K562 (cell line): ENCODE results near the gene CFAP206. TPM values are rescaled to one million over a fixed set of nuclear protein-coding genes. Genes with fewer than 3 reads are reported as not detected.

ENCODE experiments used
- CEBPB ChIP-seq: fragments of 450-650 bp; IDR thresholded peaks from 2 replicates; pipeline ENCODE4 v1.6.1; 2016; ENCODE audit warnings: missing genetic modification characterization, missing compliant biosample characterization
- CTBP1 ChIP-seq: fragments of 450-650 bp; IDR thresholded peaks from 2 replicates; pipeline ENCODE4 v1.6.1; 2016; ENCODE audit warnings: borderline replicate concordance
- GABPB1 ChIP-seq: sonication (generic); formaldehyde crosslinking; IDR thresholded peaks from 2 replicates; pipeline ENCODE4 v1.8.0; 2022; ENCODE audit warnings: mild to moderate bottlenecking, missing genetic modification reagents
- JUNB ChIP-seq: fragments of 450-650 bp; formaldehyde crosslinking; conservative IDR thresholded peaks from 2 replicates; pipeline ENCODE4 v1.4.0; 2020; ENCODE audit warnings: mild to moderate bottlenecking
- KLF16 ChIP-seq: IDR thresholded peaks from 2 replicates; pipeline ENCODE4 v1.6.1; 2016; ENCODE audit warnings: antibody characterized with exemption
- LARP7 ChIP-seq: fragments of 450-650 bp; IDR thresholded peaks from 2 replicates; pipeline ENCODE4 v1.6.1; 2016
- POLR2AphosphoS2 ChIP-seq: IDR thresholded peaks from 2 replicates; pipeline ENCODE4 v1.6.1; 2012; ENCODE audit warnings: low read length, improper control_type of control experiment
- POLR3G ChIP-seq: IDR thresholded peaks from 2 replicates; pipeline ENCODE4 v1.6.1; 2011; ENCODE audit not compliant: insufficient read length, insufficient replicate concordance; ENCODE audit errors: extremely low read depth
- SIRT6 ChIP-seq: IDR thresholded peaks from one replicate; pipeline ENCODE4 v1.6.1; 2012; ENCODE audit warnings: low read depth, mild to moderate bottlenecking, control low read depth, inconsistent platforms, low read length, moderate library complexity
- SMAD4 ChIP-seq: fragments of 250-450 bp; sonication (Bioruptor Pico); conservative IDR thresholded peaks from 2 replicates; pipeline ENCODE4 v1.8.0; 2021; ENCODE audit warnings: inconsistent platforms, mild to moderate bottlenecking, moderate library complexity
- SMARCA4 ChIP-seq: fragments of 450-650 bp; IDR thresholded peaks from 2 replicates; pipeline ENCODE4 v1.6.1; 2016
- SMARCE1 ChIP-seq: fragments of 450-650 bp; IDR thresholded peaks from 2 replicates; pipeline ENCODE4 v1.7.1; 2016; ENCODE audit warnings: mild to moderate bottlenecking
- SRSF7 ChIP-seq: fragments of 200-400 bp; formaldehyde crosslinking; optimal IDR thresholded peaks from 2 replicates; pipeline ENCODE3; 2017; ENCODE audit warnings: mild to moderate bottlenecking, low read depth, low read length
- STAT5A ChIP-seq: IDR thresholded peaks from 2 replicates; pipeline ENCODE4 v1.6.1; 2012; ENCODE audit warnings: low read length, inconsistent platforms, borderline replicate concordance
- THAP7 ChIP-seq: fragments of 250-450 bp; sonication (Bioruptor Pico); IDR thresholded peaks from 2 replicates; pipeline ENCODE4 v1.5.0; 2021
- TRIM28 ChIP-seq: fragments of 450-650 bp; IDR thresholded peaks from 2 replicates; pipeline ENCODE4 v1.6.1; 2017
- ZKSCAN3 ChIP-seq: fragments of 250-450 bp; sonication (Bioruptor Pico); IDR thresholded peaks from 2 replicates; pipeline ENCODE4 v1.4.0; 2020
- ZNF263 ChIP-seq: sonication (generic); formaldehyde crosslinking; IDR thresholded peaks from 2 replicates; pipeline ENCODE4 v1.8.0; 2022; ENCODE audit warnings: mild to moderate bottlenecking, missing genetic modification reagents, borderline replicate concordance
- ZNF707 ChIP-seq: fragments of 250-450 bp; sonication (Bioruptor Pico); conservative IDR thresholded peaks from 2 replicates; pipeline ENCODE4 v1.8.0; 2022; ENCODE audit warnings: inconsistent platforms, mild to moderate bottlenecking, moderate library complexity
- polyA plus RNA-seq, 8 experiments: library from polyadenylated mRNA; depleted of rRNA in 4 of 8; stranded (reverse) in 5 of 8; unstranded in 3 of 8; fragments of >200 nt; fragmentation: Nextera tagmentation in 2 of 8; fragmentation: Illumina TruSeq in 1 of 8; extraction: Ambion mirVana in 2 of 8; extraction: Trizol in 1 of 8; gene quantifications; 2 replicates each; pipeline versions ENCODE4 v1.2.1 to v1.2.3, GENCODE V29; 2011 to 2014; ENCODE audit warnings: inconsistent platforms in 1 of 8, missing spikeins in 1 of 8
- total RNA-seq, 7 experiments: library from RNA; depleted of rRNA in 6 of 7; stranded (reverse); fragments of >200 nt in 6 of 7; fragmentation: Illumina TruSeq in 2 of 7; extraction: Trizol in 2 of 7; gene quantifications; 2 replicates each; pipeline versions ENCODE4 v1.2.1 to v1.2.3, GENCODE V29; 2011 to 2021; ENCODE audit warnings: low replicate concordance in 1 of 7
- TF ChIP-seq, protein P1 (sequence below): fragments of 450-650 bp; IDR thresholded peaks from 2 replicates; pipeline ENCODE4 v1.6.1; 2016; ENCODE audit warnings: mild to moderate bottlenecking
- TF ChIP-seq, protein P2 (sequence below), 3 experiments: fragments of 200-800 bp in 1 of 3; fragments of 250-450 bp in 1 of 3; fragments of 450-650 bp in 1 of 3; sonication (Bioruptor Pico) in 1 of 3; sonication (Bioruptor generic) in 1 of 3; formaldehyde crosslinking in 1 of 3; IDR thresholded peaks; 2 replicates each; pipeline versions ENCODE4 v1.6.1 to v1.8.0; 2016 to 2022; ENCODE audit warnings: mild to moderate bottlenecking in 2 of 3, missing genetic modification characterization in 2 of 3, missing compliant biosample characterization in 1 of 3, moderate library complexity in 1 of 3

CFAP206 gene
- total and polyA plus RNA-seq, 9 of the 15 experiments (the other 6 are each of a cell fraction or from before 2014, with no cell fraction given): 0.06 to 0.33 (median 0.18) TPM; not detected in 2

DNA sequence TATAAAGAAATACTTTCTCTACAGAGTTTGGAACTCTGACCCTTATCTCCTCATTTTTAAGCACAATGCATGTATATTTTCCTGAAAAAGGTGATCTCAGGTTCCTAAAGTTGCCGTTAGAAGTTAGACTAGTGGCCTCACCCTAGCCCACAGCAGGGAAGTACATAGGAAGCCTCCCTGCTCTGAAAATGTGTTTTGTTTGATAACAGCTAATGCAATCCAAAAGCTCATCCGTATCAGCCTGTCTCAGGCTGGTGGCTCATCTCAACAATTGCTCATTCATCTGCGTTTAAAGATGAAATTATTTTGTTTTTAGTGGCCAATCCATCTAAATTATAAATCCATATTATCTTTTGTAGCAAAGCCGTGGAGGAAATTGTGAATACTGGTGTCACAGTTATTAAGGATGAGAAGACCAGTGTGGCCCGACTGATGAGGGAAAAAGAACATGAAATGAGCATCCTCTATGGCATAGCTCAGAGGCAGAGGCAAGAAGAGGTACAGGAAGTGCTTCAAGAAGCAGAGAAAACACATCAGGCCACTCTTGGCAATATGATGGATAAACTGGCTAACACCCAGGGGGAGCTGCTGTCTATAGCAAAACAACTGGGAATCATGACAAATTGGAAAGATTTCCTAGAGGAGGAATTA, 43.0 kb upstream of the CFAP206 start (continued):
- no peak for TF ChIP-seq SRSF7
- TF ChIP-seq THAP7 (CRISPR knock-in tag): no peak
- TF ChIP-seq POLR2AphosphoS2: no peak
- TF ChIP-seq, protein P1, sequence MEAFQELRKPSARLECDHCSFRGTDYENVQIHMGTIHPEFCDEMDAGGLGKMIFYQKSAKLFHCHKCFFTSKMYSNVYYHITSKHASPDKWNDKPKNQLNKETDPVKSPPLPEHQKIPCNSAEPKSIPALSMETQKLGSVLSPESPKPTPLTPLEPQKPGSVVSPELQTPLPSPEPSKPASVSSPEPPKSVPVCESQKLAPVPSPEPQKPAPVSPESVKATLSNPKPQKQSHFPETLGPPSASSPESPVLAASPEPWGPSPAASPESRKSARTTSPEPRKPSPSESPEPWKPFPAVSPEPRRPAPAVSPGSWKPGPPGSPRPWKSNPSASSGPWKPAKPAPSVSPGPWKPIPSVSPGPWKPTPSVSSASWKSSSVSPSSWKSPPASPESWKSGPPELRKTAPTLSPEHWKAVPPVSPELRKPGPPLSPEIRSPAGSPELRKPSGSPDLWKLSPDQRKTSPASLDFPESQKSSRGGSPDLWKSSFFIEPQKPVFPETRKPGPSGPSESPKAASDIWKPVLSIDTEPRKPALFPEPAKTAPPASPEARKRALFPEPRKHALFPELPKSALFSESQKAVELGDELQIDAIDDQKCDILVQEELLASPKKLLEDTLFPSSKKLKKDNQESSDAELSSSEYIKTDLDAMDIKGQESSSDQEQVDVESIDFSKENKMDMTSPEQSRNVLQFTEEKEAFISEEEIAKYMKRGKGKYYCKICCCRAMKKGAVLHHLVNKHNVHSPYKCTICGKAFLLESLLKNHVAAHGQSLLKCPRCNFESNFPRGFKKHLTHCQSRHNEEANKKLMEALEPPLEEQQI: peak; percentile 65; the same call in 1 of the 2 replicates
- no peak for TF ChIP-seq ZNF707
- TF ChIP-seq SMAD4 (CRISPR knock-in tag): peak; percentile 28; the same call in 1 of the 2 replicates
- peak; percentile 86 for TF ChIP-seq KLF16
- TF ChIP-seq CTBP1: peak; percentile 71
- no peak for TF ChIP-seq SIRT6
- no peak for TF ChIP-seq TRIM28
- no peak for TF ChIP-seq GABPB1
- no peak for TF ChIP-seq ZKSCAN3 (CRISPR knock-in tag)
- TF ChIP-seq, protein P2, sequence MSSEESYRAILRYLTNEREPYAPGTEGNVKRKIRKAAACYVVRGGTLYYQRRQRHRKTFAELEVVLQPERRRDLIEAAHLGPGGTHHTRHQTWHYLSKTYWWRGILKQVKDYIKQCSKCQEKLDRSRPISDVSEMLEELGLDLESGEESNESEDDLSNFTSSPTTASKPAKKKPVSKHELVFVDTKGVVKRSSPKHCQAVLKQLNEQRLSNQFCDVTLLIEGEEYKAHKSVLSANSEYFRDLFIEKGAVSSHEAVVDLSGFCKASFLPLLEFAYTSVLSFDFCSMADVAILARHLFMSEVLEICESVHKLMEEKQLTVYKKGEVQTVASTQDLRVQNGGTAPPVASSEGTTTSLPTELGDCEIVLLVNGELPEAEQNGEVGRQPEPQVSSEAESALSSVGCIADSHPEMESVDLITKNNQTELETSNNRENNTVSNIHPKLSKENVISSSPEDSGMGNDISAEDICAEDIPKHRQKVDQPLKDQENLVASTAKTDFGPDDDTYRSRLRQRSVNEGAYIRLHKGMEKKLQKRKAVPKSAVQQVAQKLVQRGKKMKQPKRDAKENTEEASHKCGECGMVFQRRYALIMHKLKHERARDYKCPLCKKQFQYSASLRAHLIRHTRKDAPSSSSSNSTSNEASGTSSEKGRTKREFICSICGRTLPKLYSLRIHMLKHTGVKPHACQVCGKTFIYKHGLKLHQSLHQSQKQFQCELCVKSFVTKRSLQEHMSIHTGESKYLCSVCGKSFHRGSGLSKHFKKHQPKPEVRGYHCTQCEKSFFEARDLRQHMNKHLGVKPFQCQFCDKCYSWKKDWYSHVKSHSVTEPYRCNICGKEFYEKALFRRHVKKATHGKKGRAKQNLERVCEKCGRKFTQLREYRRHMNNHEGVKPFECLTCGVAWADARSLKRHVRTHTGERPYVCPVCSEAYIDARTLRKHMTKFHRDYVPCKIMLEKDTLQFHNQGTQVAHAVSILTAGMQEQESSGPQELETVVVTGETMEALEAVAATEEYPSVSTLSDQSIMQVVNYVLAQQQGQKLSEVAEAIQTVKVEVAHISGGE (CRISPR knock-in tag; IDR thresholded peaks at IDR 0.05): no peak
- no peak for TF ChIP-seq LARP7
- peak; percentile 95 for TF ChIP-seq SMARCA4
- TF ChIP-seq POLR3G: no peak
- TF ChIP-seq CEBPB: peak; percentile 71; the same call in 1 of the 2 replicates
- TF ChIP-seq SMARCE1: peak; percentile 90
- TF ChIP-seq ZNF263 (CRISPR knock-in tag): no peak; the same call in 1 of the 2 replicates
- peak; percentile 82; the same call in 1 of the 2 replicates for TF ChIP-seq STAT5A
- TF ChIP-seq JUNB: no peak
